Upper lobe of left lung (tissue), 6 donors: ENCODE results near the gene LRRC8D. TPM values are rescaled to one million over a fixed set of nuclear protein-coding genes. Genes with fewer than 3 reads are reported as not detected.

Experiments used
- ATAC-seq, 2 donors: fragments of 200-7000 bp; cut with Tn5 transposase; one replicate each; pipeline ENCODE4 v1.9.1; 2022; ENCODE audit warnings: mild to moderate bottlenecking in 2 of 2, moderate library complexity in 2 of 2; ENCODE audit not compliant: low FRiP score in 2 of 2
- DNase-seq, 2 donors: peaks; one replicate each; pipeline ENCODE4 v3.0.0-alpha.2; 2019 to 2020
- H3K27ac ChIP-seq, 4 donors: fragments of 200-600 bp; sonication (generic); one replicate each; pipeline ENCODE4 v1.5.1; 2016 to 2019
- H3K27me3 ChIP-seq, 4 donors: fragments of 200-600 bp; sonication (generic); one replicate each; pipeline ENCODE4 v1.5.1; 2017 to 2019
- H3K36me3 ChIP-seq, 4 donors: fragments of 200-600 bp; sonication (generic); one replicate each; pipeline ENCODE4 v1.5.1; 2016 to 2019
- H3K4me1 ChIP-seq, 4 donors: fragments of 200-600 bp; sonication (generic); one replicate each; pipeline ENCODE4 v1.5.1; 2018 to 2019
- H3K4me3 ChIP-seq, 4 donors: fragments of 200-600 bp; sonication (generic); one replicate each; pipeline ENCODE4 v1.5.1; 2017 to 2019; ENCODE audit warnings: mild to moderate bottlenecking in 2 of 4, moderate library complexity in 1 of 4
- H3K9me3 ChIP-seq, 4 donors: fragments of 200-600 bp; sonication (generic); one replicate each; pipeline ENCODE4 v1.5.1; 2018 to 2019
- EP300 ChIP-seq, 4 donors: sonication (generic); formaldehyde crosslinking; IDR thresholded peaks; one replicate each; pipeline ENCODE4 v1.5.1; 2017; ENCODE audit warnings: antibody characterized with exemption in 4 of 4, control low read depth in 2 of 4
- POLR2A ChIP-seq, 4 donors: fragments of 450-650 bp; IDR thresholded peaks; one replicate each; pipeline ENCODE4 v1.5.1; 2016 to 2017; ENCODE audit warnings: antibody characterized with exemption in 4 of 4, mild to moderate bottlenecking in 2 of 4
- POLR2AphosphoS5 ChIP-seq, 2 donors: sonication (generic); formaldehyde crosslinking; IDR thresholded peaks; one replicate each; pipeline ENCODE4 v1.5.1; 2017; ENCODE audit warnings: antibody characterized with exemption in 2 of 2
- WGBS, 2 donors: methylation state at CpG; one replicate each; pipeline ENCODE4 v1.1.5; 2017 to 2018; 5-methylcytosine and 5-hydroxymethylcytosine counted together
- total RNA-seq, 6 donors: library from RNA; depleted of rRNA in 4 of 6; stranded (reverse); fragments of >200 nt in 4 of 6; gene quantifications; one replicate each; pipeline versions ENCODE4 v1.1.0 to v1.2.1, GENCODE V29; 2016 to 2021
- TF ChIP-seq, protein P1 (sequence below), 6 experiments: fragments of 450-650 bp in 4 of 6; fragments of 200-600 bp in 2 of 6; sonication (generic) in 2 of 6; IDR thresholded peaks; one replicate each; pipeline ENCODE4 v1.5.1; 2016 to 2019; ENCODE audit warnings: antibody characterized with exemption in 6 of 6
- donor health status: DM: no; HTN: no; CAD: no; lungs with moderate emphysema.
- donor health status: DM: no; HTN: yes; CAD: no; lungs with severe emphysema.

LRRC8D gene
- total RNA-seq, 6 donors from 2014 or later = 3.7 to 24.0 (median 12.2) TPM

DNA sequence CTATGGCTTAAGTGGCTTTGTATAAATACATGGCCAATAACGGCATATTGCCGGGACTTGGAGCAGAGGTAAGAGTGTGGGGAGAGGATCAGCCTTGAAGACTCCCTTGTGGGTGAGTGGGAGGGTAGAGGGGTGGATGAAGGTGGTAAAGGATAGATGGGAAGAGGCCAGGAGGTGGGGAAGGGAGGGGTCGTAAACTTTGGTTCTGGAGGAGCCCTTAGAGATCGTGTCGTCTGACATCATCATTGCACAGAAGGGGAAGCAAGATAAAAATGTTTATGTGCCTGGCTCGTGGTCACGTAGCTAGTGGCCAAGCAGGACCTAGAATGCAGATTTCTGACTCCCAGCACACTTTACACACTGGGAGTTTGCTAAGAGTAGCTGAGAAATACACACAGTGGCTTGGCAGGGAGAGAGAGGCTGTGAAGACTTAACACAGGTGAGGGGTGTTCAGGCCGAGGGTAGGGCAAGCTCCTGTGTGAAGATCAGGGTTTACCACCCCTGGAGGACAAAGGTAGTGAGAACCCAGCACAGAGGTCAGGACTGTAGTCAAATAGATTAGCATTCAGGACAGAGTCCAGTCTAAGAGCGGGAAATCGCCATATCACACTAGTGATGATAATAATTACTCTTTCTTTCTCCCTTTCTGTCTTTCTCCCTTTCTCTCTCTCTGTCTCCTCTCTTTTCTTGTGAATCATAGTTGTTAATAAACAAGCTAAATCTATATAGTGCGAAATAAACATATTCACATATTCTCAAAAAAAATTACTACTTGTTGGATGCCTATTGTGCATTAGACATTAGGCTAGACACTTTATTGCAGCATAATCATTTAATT is 75.5 kb downstream of the LRRC8D start:
- no peaks in the 10 kb centered on the region for H3K27me3 ChIP-seq
- WGBS, 2 donors = 73 to 78% methylated on average over 11 of the region's 11 CpGs
- no peak overlapping the region for H3K4me3 ChIP-seq
- no peak overlapping the region for H3K27ac ChIP-seq
- ATAC-seq = no peak
- no peak for TF ChIP-seq EP300 (IDR thresholded peaks at IDR 0.05)
- TF ChIP-seq, protein P1, sequence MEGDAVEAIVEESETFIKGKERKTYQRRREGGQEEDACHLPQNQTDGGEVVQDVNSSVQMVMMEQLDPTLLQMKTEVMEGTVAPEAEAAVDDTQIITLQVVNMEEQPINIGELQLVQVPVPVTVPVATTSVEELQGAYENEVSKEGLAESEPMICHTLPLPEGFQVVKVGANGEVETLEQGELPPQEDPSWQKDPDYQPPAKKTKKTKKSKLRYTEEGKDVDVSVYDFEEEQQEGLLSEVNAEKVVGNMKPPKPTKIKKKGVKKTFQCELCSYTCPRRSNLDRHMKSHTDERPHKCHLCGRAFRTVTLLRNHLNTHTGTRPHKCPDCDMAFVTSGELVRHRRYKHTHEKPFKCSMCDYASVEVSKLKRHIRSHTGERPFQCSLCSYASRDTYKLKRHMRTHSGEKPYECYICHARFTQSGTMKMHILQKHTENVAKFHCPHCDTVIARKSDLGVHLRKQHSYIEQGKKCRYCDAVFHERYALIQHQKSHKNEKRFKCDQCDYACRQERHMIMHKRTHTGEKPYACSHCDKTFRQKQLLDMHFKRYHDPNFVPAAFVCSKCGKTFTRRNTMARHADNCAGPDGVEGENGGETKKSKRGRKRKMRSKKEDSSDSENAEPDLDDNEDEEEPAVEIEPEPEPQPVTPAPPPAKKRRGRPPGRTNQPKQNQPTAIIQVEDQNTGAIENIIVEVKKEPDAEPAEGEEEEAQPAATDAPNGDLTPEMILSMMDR (IDR thresholded peaks at IDR 0.05) = no peak
- TF ChIP-seq POLR2A (IDR thresholded peaks at IDR 0.05) = no peak
- TF ChIP-seq POLR2AphosphoS5 (IDR thresholded peaks at IDR 0.05) = no peak
- H3K36me3 ChIP-seq = no peaks in the 10 kb centered on the region
- no peak for DNase-seq
- no peaks in the 10 kb centered on the region for H3K4me1 ChIP-seq
- no peaks in the 10 kb centered on the region for H3K9me3 ChIP-seq

DNA sequence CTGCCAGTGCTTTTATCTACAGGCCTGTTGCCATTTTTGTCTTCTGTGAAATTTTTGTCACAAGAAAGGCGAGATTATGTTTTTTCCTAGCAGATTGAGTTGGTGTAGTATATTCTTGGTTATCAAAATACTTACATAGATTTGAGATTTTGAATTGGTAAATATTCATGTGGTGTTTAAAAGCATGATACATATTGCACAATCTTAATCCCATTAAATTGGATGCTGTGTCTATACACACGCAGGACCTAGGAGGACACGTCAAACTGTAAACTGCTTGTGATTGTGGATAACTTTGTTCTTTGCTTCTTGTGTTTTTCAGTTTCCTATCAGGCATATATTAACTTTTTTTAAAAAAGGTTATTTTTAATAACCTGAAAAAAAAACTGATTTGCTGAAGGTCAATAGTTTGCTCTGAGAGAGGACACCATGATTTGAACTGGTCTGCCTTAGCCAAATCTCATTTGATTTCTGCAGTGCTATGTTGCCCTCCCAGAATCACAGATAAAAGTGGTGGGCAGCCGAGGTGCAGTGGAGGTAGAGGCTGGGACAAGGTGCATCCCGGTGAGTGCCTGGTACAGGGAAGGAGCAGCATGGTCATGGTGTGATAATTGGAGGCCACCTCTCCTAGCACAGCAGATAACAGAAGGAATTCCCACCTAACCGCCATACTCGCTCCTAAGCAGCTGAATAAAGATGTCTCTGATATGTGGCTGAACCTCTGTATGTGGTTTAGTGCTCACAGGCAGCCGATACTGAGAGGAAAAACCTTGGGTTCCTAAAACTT is 76.7 kb downstream of the LRRC8D start:
- Histone ChIP-seq H3K27ac (no peak overlapping the region), H3K4me1 (no peaks in the 10 kb centered on the region), H3K9me3 (no peaks in the 10 kb centered on the region), H3K27me3 (no peaks in the 10 kb centered on the region), H3K4me3 (no peak overlapping the region), H3K36me3 (no peaks in the 10 kb centered on the region)
- ATAC-seq = no peak
- 93% methylated on average over 8 of the region's 8 CpGs for WGBS, 2 donors
- TF ChIP-seq POLR2AphosphoS5 (IDR thresholded peaks at IDR 0.05) (no peak), POLR2A (IDR thresholded peaks at IDR 0.05) (no peak), EP300 (IDR thresholded peaks at IDR 0.05) (no peak)
- TF ChIP-seq, protein P1 (IDR thresholded peaks at IDR 0.05) = no peak
- DNase-seq = no peak

- ATAC-seq = no peak
- Histone ChIP-seq H3K4me1 (no peaks in the 10 kb centered on the region), H3K36me3 (no peaks in the 10 kb centered on the region), H3K9me3 (no peaks in the 10 kb centered on the region), H3K27me3 (no peaks in the 10 kb centered on the region), H3K4me3 (no peak overlapping the region), H3K27ac (no peak overlapping the region)
- DNase-seq = no peak
- WGBS, 2 donors = 84 to 89% methylated on average over 6 of the region's 6 CpGs
- TF ChIP-seq, protein P1 (IDR thresholded peaks at IDR 0.05) = no peak
- TF ChIP-seq POLR2A (IDR thresholded peaks at IDR 0.05) = no peak
- TF ChIP-seq EP300 (IDR thresholded peaks at IDR 0.05) = no peak
- TF ChIP-seq POLR2AphosphoS5 (IDR thresholded peaks at IDR 0.05) = no peak
Observed at GRCh38 chr1:89898150-89898549, 77.3 kb downstream of the LRRC8D start.

GRCh38 chr1:89898695-89899470 is 78.1 kb downstream of the LRRC8D start:
- Histone ChIP-seq H3K9me3 (no peaks in the 10 kb centered on the region), H3K4me1 (peaks cover 0 to 2% (median 0%) of the 10 kb centered on the region in 4 donors), H3K27ac (no peak overlapping the region), H3K36me3 (no peaks in the 10 kb centered on the region), H3K27me3 (no peaks in the 10 kb centered on the region), H3K4me3 (no peak overlapping the region)
- ATAC-seq (no peak), DNase-seq (no peak)
- no peak for TF ChIP-seq EP300 (IDR thresholded peaks at IDR 0.05)
- 80 to 86% methylated on average over 7 of the region's 7 CpGs for WGBS, 2 donors

DNA sequence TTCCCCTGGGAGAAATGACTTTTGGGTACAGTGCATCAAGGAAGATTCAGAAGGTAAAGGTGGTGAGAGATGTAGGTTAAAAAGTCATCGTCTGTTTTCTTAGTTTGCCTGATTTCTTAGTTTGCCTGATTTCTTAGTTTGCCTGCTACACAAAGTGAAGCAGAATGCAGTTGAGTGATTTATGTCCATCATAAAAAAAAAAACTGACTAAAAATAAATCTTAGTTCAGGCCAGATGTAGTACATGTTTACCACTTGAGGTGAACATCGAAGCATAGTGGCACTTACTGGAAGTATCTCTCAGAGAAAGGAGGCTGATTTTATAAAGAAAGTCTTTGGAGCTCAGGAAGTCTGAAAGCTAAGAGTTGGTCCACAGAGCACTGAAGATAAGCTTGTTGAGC is 79.5 kb downstream of the LRRC8D start:
- WGBS, 2 donors = 58 to 71% methylated on average over 2 of the region's 2 CpGs

More for the DNA sequence above, 79.5 kb downstream of the LRRC8D start:
- no peaks in the 10 kb centered on the region for H3K36me3 ChIP-seq
- no peak overlapping the region for H3K4me3 ChIP-seq
- DNase-seq (no peak), ATAC-seq (no peak)
- H3K27ac ChIP-seq = no peak overlapping the region
- H3K27me3 ChIP-seq = no peaks in the 10 kb centered on the region
- TF ChIP-seq POLR2A (IDR thresholded peaks at IDR 0.05) (no peak), EP300 (IDR thresholded peaks at IDR 0.05) (no peak), POLR2AphosphoS5 (IDR thresholded peaks at IDR 0.05) (no peak)
- TF ChIP-seq, protein P1 (IDR thresholded peaks at IDR 0.05) = no peak
- H3K9me3 ChIP-seq = no peaks in the 10 kb centered on the region
- peaks cover 0 to 6% (median 0%) of the 10 kb centered on the region in 4 donors for H3K4me1 ChIP-seq
